ENCODE data around the gene PPM1H. TPM values are rescaled to one million over a fixed set of nuclear protein-coding genes. Genes with fewer than 3 reads are reported as not detected.

Gene PPM1H
- total and polyA plus RNA-seq, 2 of the 8 experiments (the other 6 are each of a cell fraction or from before 2014, with no cell fraction given), result 16.4 to 36.1 TPM

DNA sequence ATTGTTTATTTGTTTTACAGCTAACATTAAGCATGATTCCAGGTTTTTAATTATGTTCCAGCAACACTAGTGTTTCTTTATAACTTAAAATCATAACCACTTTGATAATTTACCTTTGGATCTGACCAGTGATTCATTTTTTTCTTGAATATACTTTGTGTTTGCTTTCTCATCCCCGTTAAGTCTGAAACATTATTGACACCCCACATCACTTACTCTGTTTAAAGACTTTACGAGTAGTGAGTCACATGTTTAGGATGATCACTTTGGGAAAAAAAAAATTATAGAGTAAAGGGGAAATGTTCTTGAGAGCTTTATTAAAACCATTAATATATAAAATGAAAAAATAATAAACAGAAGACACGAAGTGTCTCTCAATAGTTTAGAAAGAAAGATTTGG, 336.1 kb downstream of the PPM1H start:
- no peak overlapping the region for H3K9ac ChIP-seq (replicated peaks in 1 of 4; ENCODE audit: extremely low read depth in 1 of 4, low read depth in 3 of 4, low read length in 3 of 4)
- no peak overlapping the region for H2BK15ac ChIP-seq (ENCODE audit: low read length)
- no peak overlapping the region for H3K18ac ChIP-seq (ENCODE audit: extremely low read depth, low read length)
- H3K4me3 ChIP-seq (ENCODE audit: extremely low read depth in 1 of 4, insufficient read depth in 2 of 4, low read depth in 3 of 4, low read length in 4 of 4), result no peak overlapping the region
- no peak overlapping the region for H4K8ac ChIP-seq (ENCODE audit: extremely low read depth, insufficient read depth, low read length)
- no peaks in the 10 kb centered on the region for H3K36me3 ChIP-seq (ENCODE audit: control insufficient read depth in 2 of 4, insufficient read depth in 4 of 4, low read length in 3 of 4)
- no peak overlapping the region for H2BK120ac ChIP-seq (replicated peaks; ENCODE audit: low read depth, low read length)
- H4K20me1 ChIP-seq (replicated peaks in 1 of 2; ENCODE audit: control insufficient read depth in 1 of 2, insufficient read depth in 2 of 2, low read length in 2 of 2), result no peaks in the 10 kb centered on the region
- H3K4ac ChIP-seq (replicated peaks; ENCODE audit: insufficient read length, low read depth, low read length), result no peak overlapping the region
- H3K9me3 ChIP-seq (ENCODE audit: insufficient read depth in 2 of 2, low read depth in 1 of 2, low read length in 1 of 2), result no peaks in the 10 kb centered on the region
- no peak overlapping the region for H3K14ac ChIP-seq (ENCODE audit: insufficient read length)
- TF ChIP-seq EGR1 (IDR thresholded peaks at IDR 0.05; ENCODE audit: borderline replicate concordance, low read depth, low read length), result no peak
- TF ChIP-seq EZH2 (IDR thresholded peaks at IDR 0.05; ENCODE audit: low read depth, low read length, severe bottlenecking), result no peak
- TF ChIP-seq SIX5 (IDR thresholded peaks at IDR 0.05; ENCODE audit: low read depth, low read length), result no peak
- peaks cover 0 to 1% of the 10 kb centered on the region in 2 experiments; a peak in 2 of 4 replicates for H3K79me2 ChIP-seq (ENCODE audit: control insufficient read depth in 1 of 2, insufficient read depth in 2 of 2, low read length in 2 of 2)
- CTCF ChIA-PET (ENCODE audit: partially characterized antibody), result interaction anchor here (1.1 kb wide), 1 partner anchor 16 kb away, joined by 4 read pairs; no protein-coding TSS in a partner anchor
- no peak overlapping the region for H4K91ac ChIP-seq (replicated peaks; ENCODE audit: insufficient read length, low read length)
- no peak overlapping the region for H3K23ac ChIP-seq (ENCODE audit: insufficient read length)
- H3K27ac ChIP-seq (ENCODE audit: low read depth, low read length), result no peak overlapping the region
- no peak for FAIRE-seq
- no peaks in the 10 kb centered on the region for H3K23me2 ChIP-seq (ENCODE audit: low read depth, low read length)
- H3K79me1 ChIP-seq (ENCODE audit: low read depth, low read length), result no peaks in the 10 kb centered on the region
- no peak overlapping the region for H2BK5ac ChIP-seq (ENCODE audit: low read depth, low read length)
- no peak overlapping the region for H2BK20ac ChIP-seq (ENCODE audit: low read length)
- H3K4me1 ChIP-seq (replicated peaks in 1 of 4; ENCODE audit: control insufficient read depth in 3 of 4, insufficient read depth in 4 of 4, low read length in 3 of 4), result peaks cover 0 to 6% (median under 1%) of the 10 kb centered on the region in 4 experiments; a peak in 3 of 7 replicates
- no peak overlapping the region for H4K5ac ChIP-seq (ENCODE audit: insufficient read length, low read depth, low read length)
- no peak overlapping the region for H3K56ac ChIP-seq (replicated peaks; ENCODE audit: insufficient read length, low read depth, low read length)
- H3K27me3 ChIP-seq (replicated peaks in 1 of 4; ENCODE audit: control insufficient read depth in 3 of 4, extremely low read depth in 1 of 4, insufficient read depth in 3 of 4, low read length in 3 of 4), result no peaks in the 10 kb centered on the region
- POLR2A ChIA-PET (ENCODE audit: partially characterized antibody), result no interaction called here
- WGBS, 2 experiments (ENCODE audit: extremely low coverage in 1 of 2, insufficient coverage in 1 of 2, insufficient read length in 1 of 2, insufficient replicate concordance in 2 of 2, low coverage in 1 of 2, low lambda C conversion rate in 2 of 2, missing lambda C conversion rate in 1 of 2), result 96% methylated on average over 3 of the region's 3 CpGs; no CpG with 5 or more reads in 1 of the 2 experiments
- DNase-seq (ENCODE audit: low read depth in 1 of 2, low spot score in 2 of 2), result no peak
- H2AFZ ChIP-seq (ENCODE audit: low read length), result no peak overlapping the region
- no peak overlapping the region for H2AK5ac ChIP-seq (ENCODE audit: low read depth, low read length)
- no peak overlapping the region for H2BK12ac ChIP-seq (ENCODE audit: low read depth, low read length)
- no peak overlapping the region for H3K4me2 ChIP-seq (ENCODE audit: insufficient read depth in 1 of 2, low read depth in 2 of 2, low read length in 2 of 2)
